Astrocyte of the cerebellum (primary cell): ENCODE data around the gene TRABD2A.

Experiments used
- DNase-seq: peaks from one replicate; pipeline ENCODE4 v3.0.0-alpha.2; 2011; ENCODE audit warnings: low read depth
- H3K4me3 ChIP-seq: 2 replicates; pipeline ENCODE4 v1.5.1; 2011; ENCODE audit warnings: mild to moderate bottlenecking, low read depth, low read length, moderate library complexity
- in situ Hi-C: cut with HindIII; loops from 2 replicates; pipeline ENCODE4 v1.10.0; 2017; ENCODE audit warnings: low sequenced_read_pairs
- TF ChIP-seq, protein P1 (sequence below): IDR thresholded peaks from 2 replicates; pipeline ENCODE4 v1.5.1; 2012; ENCODE audit warnings: low read length, low read depth, moderate library complexity, mild to moderate bottlenecking; ENCODE audit errors: missing control alignments

Gene TRABD2A

DNA sequence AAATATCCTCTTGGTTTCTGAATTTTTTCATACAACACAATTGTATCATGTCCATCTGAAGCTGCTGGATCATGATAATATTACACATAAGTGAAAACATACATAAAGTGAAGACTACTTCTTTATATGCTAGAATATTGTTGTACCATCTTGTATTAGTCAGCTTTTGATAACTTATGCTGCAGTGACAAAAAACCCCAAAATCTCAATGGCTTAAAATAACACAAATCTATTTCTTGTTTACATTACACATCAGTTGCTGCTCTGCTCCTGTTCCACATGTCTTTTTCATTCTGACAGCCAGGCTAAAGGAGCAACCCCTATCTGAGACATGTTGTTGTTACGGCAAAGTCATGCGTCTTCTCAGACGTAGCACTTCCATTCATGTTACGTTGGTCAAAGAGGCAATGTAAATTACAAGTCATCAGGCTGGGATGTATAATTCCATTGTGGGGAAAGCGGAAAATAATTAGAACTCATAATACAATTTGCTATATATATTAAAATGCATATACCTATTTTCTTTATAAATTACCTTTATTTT lies 30.3 kb upstream of the TRABD2A start:
- in situ Hi-C loops = no loop called here
- TF ChIP-seq, protein P1, sequence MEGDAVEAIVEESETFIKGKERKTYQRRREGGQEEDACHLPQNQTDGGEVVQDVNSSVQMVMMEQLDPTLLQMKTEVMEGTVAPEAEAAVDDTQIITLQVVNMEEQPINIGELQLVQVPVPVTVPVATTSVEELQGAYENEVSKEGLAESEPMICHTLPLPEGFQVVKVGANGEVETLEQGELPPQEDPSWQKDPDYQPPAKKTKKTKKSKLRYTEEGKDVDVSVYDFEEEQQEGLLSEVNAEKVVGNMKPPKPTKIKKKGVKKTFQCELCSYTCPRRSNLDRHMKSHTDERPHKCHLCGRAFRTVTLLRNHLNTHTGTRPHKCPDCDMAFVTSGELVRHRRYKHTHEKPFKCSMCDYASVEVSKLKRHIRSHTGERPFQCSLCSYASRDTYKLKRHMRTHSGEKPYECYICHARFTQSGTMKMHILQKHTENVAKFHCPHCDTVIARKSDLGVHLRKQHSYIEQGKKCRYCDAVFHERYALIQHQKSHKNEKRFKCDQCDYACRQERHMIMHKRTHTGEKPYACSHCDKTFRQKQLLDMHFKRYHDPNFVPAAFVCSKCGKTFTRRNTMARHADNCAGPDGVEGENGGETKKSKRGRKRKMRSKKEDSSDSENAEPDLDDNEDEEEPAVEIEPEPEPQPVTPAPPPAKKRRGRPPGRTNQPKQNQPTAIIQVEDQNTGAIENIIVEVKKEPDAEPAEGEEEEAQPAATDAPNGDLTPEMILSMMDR = no peak
- no peak overlapping the region for H3K4me3 ChIP-seq
- DNase-seq = no peak

DNA sequence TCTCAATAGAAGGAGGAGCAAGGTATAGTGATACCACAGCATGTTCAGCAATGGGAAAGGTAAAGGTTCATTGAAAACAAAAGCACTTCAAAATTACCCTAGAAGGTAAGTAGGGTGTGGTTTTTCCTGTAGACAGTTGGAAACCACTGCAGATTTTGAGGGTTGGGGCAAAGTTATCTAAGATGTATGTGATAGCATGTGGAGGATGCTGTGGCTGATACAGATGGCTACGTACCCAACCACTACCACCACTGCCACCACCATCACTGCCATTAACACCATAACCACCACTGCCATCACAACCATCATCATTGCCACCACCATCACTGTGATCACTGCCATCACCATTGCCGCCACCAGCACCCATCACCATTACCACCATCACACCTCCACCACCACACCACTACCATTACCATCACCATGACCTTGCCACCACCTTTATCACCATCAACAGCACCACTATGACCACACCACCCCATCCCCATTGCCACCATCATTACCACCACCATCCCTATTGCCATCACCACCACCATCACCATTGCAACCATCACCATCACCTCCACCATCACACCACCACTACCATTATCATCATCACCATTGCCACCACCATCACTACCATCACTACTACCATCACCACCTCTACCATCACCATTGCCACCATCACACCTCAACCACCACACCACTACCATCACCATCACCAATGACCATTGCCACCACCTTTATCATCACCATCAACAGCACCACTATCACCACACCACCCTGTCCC lies 28.2 kb upstream of the TRABD2A start:
- in situ Hi-C loops = loop anchor here (10.0 kb wide), 1 partner anchor 56 kb away; no protein-coding TSS in a partner anchor
- H3K4me3 ChIP-seq = no peak overlapping the region
- TF ChIP-seq, protein P1 = no peak
- no peak for DNase-seq

DNA sequence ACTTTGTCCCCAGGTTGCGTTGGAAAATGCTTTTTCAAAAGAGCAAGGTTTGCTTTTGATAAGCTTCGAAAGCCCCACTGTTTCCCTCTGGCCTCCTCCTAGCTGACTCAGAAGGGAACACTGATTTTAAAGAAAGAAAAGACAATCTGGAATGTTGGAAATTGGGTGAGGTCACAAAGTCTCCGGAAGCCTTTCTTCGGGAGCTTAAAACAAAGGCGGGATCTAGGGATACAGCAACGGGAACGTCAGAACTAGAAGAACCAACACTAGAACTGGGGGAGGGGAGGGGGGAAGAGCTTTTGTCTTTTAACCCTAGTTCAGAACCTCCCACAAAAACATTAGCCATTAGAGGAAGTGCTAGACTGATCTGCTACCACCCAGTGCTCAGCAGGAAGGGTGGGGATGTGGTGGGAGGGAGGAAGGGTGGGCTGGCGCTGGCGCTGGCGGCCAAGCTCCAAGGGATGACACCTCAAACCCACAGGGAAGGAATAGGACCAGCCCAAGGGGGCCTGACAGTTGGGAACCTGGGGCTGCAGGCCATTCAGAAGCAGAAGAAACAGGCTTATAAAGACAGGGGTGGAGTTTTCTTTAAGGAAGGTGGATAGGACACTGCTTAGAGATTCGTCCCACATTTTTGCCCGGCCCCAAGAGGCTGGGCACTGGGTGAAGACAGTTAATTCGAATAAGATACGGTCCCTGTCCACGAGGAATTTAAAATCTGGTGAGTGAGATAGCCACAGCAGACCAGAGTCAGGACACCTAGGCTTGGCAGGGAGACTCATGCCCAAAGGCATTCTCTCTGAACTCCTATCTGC lies 26.2 kb upstream of the TRABD2A start:
- DNase-seq = no peak
- in situ Hi-C loops = loop anchor here (10.0 kb wide), 1 partner anchor 58 kb away; no protein-coding TSS in a partner anchor
- TF ChIP-seq, protein P1 = no peak
- H3K4me3 ChIP-seq = peak overlapping the region; percentile 97

DNA sequence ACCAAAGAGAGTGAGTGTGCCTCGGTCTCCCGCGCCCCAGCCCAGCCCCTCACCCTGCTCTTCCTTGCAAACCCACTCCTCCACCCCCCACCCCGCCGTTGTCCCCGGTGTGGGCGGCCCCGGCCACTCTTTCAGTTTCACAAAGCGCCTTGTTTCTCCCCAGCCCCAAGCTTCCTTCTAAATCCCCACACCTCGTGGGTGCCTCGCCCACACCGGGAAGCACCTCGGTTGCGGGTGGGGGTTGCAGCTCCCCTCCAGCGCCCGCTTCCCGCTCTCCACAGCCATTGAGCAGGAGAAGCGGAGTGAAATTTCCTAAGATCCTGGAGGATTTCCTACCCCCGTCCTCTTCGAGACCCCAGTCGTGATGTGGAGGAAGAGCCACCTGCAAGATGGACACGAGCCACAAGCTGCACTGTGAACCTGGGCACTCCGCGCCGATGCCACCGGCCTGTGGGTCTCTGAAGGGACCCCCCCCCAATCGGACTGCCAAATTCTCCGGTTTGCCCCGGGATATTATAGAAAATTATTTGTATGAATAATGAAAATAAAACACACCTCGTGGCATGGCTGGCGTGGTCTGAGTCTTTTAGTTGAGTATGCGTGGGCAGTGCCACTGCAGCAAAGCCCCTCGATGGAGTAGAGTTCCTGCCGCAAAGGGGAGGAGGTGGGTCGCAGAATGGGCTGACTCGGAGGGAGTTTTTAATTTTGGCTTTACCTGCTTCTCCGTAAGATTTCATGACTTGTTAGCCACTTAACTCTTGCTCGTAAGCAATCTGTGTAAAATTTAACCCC lies 25.4 kb upstream of the TRABD2A start:
- in situ Hi-C loops = loop anchor here (10.0 kb wide), 1 partner anchor 58 kb away; no protein-coding TSS in a partner anchor
- TF ChIP-seq, protein P1 = no peak
- DNase-seq = no peak
- peak overlapping the region; percentile 97 for H3K4me3 ChIP-seq

DNA sequence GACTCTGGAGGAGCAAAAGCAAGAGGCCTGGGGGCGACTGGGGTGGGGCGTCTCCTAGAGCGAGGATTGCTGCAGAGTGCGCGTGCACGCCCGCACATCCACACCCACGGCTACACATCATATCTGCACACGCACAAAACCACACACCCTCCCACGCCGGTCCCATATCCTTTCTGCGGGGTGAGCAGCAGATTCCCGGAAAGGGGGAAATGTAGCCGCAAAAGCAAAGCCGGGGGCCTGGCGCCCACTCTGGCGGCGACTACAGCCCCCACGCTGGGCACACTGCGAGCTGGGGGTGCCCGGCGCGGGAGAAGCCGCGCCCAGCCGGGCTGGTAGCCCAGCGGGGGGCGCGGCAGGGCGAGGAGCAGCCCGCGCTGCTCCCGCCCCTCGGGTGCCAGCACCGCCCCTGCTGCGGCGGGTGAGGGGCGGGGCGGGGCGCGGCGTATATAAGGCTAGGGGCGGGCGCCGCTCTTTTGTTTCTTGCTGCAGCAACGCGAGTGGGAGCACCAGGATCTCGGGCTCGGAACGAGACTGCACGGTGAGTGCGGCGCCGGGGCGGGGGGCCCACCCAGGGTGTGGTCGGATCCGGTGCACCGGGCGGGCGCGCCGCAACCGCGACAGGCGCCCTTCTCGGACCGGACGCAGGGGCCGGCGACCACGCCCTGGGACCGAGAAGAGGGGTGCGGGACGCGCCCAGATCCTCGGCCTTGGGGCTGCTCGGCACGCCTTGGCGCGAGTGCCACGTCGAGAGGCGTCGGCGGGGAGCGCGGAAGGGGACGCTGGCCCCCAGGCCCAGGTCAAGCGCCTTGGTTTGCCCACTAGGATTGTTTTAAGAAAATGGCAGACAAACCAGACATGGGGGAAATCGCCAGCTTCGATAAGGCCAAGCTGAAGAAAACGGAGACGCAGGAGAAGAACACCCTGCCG lies 24.6 kb upstream of the TRABD2A start, which contains the start of gene TMSB10:
Gene TMSB10 (plus strand): TSS at position 476 of the 927 bp plus-strand sequence.
- no peak for DNase-seq
- in situ Hi-C loops = loop anchor here (10.0 kb wide), 1 partner anchor 59 kb away; no protein-coding TSS in a partner anchor
- TF ChIP-seq, protein P1 = no peak
- peak within 1 kb of the TSS; percentile 97 for H3K4me3 ChIP-seq
